Muscle of back (tissue), 13 donors: ENCODE results near the gene GP5. TPM values are rescaled to one million over a fixed set of nuclear protein-coding genes. Genes with fewer than 3 reads are reported as not detected.

Experiments
- DNase-seq, 3 donors: peaks; one replicate each; pipeline versions ENCODE4 v3.0.0 to v3.0.0-alpha.2; 2013
- long read RNA-seq, 9 donors: transcript quantifications; one replicate each; lab custom pipeline, GENCODE V29; 2026
- polyA plus RNA-seq, 10 donors: library from polyadenylated mRNA; unstranded; fragments of 120-200 nt; gene quantifications; one replicate each; pipeline ENCODE4 v1.2.1, GENCODE V29; 2013; ENCODE audit not compliant: insufficient read length in 10 of 10

GP5 gene
- polyA plus RNA-seq: under 1 TPM; 0.16 to 0.57 (median 0.25) TPM
- long read RNA-seq, donor 1, partial matches to known transcripts: 0 of 1 reads
- long read RNA-seq, donor 1, other reads (novel, unspliced or antisense): 0 of 1 reads
- long read RNA-seq, donor 2: 0 reads
- long read RNA-seq, donor 3: 0 reads
- long read RNA-seq, donor 4: 0 reads
- long read RNA-seq, donor 5, partial matches to known transcripts: 0 of 1 reads
- long read RNA-seq, donor 5, other reads (novel, unspliced or antisense): 0 of 1 reads
- long read RNA-seq, donor 6, partial matches to known transcripts: 0 of 3 reads
- long read RNA-seq, donor 6, other reads (novel, unspliced or antisense): 0 of 3 reads
- long read RNA-seq, donor 7, partial matches to known transcripts: 0 of 1 reads
- long read RNA-seq, donor 7, other reads (novel, unspliced or antisense): 0 of 1 reads
- long read RNA-seq, donor 8: 0 reads
- long read RNA-seq, donor 9: 0 reads

- DNase-seq: no peak
Observed at GRCh38 chr3:194399166-194399565, at the start of gene GP5. Gene GP5 (minus strand): TSS chr3:194399266. CDS start chr3:194398282, 984 bp downstream.

GRCh38 chr3:194447657-194448056, 48.6 kb upstream of the GP5 start:
- DNase-seq: no peak

- no peak for DNase-seq
Observed at GRCh38 chr3:194447161-194447560, 48.1 kb upstream of the GP5 start.

GRCh38 chr3:194446754-194447153, 47.7 kb upstream of the GP5 start:
- no peak for DNase-seq

GRCh38 chr3:194446172-194446571, 47.1 kb upstream of the GP5 start:
- DNase-seq: no peak

GRCh38 chr3:194443901-194444300, 44.8 kb upstream of the GP5 start:
- peak; percentile 6 to 9 (median 7) for DNase-seq

- no peak for DNase-seq
Observed at GRCh38 chr3:194440756-194441155, 41.7 kb upstream of the GP5 start.

GRCh38 chr3:194439881-194440550, 41.0 kb upstream of the GP5 start:
- DNase-seq: no peak

- DNase-seq: no peak
Observed at GRCh38 chr3:194434503-194434902, 35.4 kb upstream of the GP5 start.

GRCh38 chr3:194431554-194431953, 32.5 kb upstream of the GP5 start:
- DNase-seq: no peak

- DNase-seq: no peak
Observed at GRCh38 chr3:194425399-194425798, 26.3 kb upstream of the GP5 start.

- DNase-seq: no peak
Observed at GRCh38 chr3:194424953-194425352, 25.9 kb upstream of the GP5 start.

- no peak for DNase-seq
Observed at GRCh38 chr3:194424373-194424772, 25.3 kb upstream of the GP5 start.

GRCh38 chr3:194423317-194423716, 24.3 kb upstream of the GP5 start:
- no peak for DNase-seq

GRCh38 chr3:194422188-194422587, 23.1 kb upstream of the GP5 start:
- DNase-seq: no peak

GRCh38 chr3:194418671-194419070, 19.6 kb upstream of the GP5 start:
- no peak for DNase-seq

- no peak for DNase-seq
Observed at GRCh38 chr3:194407423-194407822, 8.4 kb upstream of the GP5 start.

GRCh38 chr3:194405766-194406165, 6.7 kb upstream of the GP5 start:
- DNase-seq: no peak

GRCh38 chr3:194404365-194405140, 5.5 kb upstream of the GP5 start:
- DNase-seq: peak; percentile 58 to 82 (median 75)

GRCh38 chr3:194401868-194402329, 2.8 kb upstream of the GP5 start:
- DNase-seq: no peak

- DNase-seq: no peak
Observed at GRCh38 chr3:194401346-194401745, 2.3 kb upstream of the GP5 start.

GRCh38 chr3:194399874-194400411, 877 bp upstream of the GP5 start:
- DNase-seq: no peak
